ENCODE data around the gene ATAT1. TPM values are rescaled to one million over a fixed set of nuclear protein-coding genes. Genes with fewer than 3 reads are reported as not detected.

Gene ATAT1
- total and polyA plus RNA-seq, 2 of the 13 experiments (the other 11 are each of a cell fraction or from before 2014, with no cell fraction given) = 9.2 to 23.6 TPM

DNA sequence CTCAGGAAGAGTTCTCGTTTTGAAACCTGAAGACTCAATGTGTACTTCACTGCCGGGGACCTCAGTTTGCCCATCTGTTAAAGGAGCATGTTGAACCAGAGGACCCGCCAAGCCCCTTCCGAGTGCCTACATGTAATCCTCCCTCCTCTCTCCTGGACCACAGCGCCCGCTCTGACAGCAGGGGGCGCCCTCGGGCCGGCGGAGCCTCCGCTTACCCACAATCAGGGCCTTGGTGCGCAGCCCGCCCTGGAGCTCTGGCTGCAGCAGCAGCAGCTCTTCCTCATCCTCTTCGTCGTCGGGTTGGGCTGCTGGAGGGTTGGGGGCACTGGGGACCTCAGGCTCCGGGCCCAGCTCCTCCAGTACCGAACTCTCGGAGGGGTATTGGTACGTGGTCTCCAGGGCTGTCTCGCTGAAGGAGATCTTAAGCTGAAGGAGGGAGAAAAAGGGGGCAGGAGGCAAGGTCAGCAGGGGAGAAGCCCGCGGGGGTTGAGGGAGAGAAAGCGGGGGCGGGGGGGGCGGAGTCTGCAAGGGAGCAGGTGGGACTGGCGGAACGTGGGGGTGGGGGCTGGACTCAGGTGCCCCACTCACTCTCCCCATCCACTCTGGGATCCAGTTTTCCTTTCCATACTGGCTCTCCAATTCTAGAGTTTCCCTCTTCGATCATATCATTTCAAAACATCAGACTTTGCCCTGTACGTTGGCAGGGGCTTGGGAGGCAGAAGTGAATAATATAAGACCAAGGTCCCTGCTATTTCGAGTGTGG, 52.5 kb downstream of the ATAT1 start (continued):
- TF ChIP-seq TEAD3 (CRISPR knock-in tag; optimal IDR thresholded peaks at IDR 0.05; ENCODE audit: borderline replicate concordance) (peak; percentile 55), FOXM1 (CRISPR knock-in tag; IDR thresholded peaks at IDR 0.05) (no peak), PTBP1 (IDR thresholded peaks at IDR 0.05; ENCODE audit: low read depth, low read length, poor library complexity, severe bottlenecking) (no peak), GATAD1 (CRISPR knock-in tag; IDR thresholded peaks at IDR 0.05) (peak; percentile 77), ZNF496 (CRISPR knock-in tag; IDR thresholded peaks at IDR 0.05; ENCODE audit: insufficient replicate concordance) (no peak), ZNF768 (CRISPR knock-in tag; IDR thresholded peaks at IDR 0.05) (peak; percentile 84), ZBTB8A (CRISPR knock-in tag; IDR thresholded peaks at IDR 0.05; ENCODE audit: borderline replicate concordance, low read depth) (no peak), HNRNPLL (IDR thresholded peaks at IDR 0.05; ENCODE audit: low read depth, low read length, poor library complexity, severe bottlenecking) (peak; percentile 77), XBP1 (CRISPR knock-in tag; IDR thresholded peaks at IDR 0.05) (no peak), NFYC (CRISPR knock-in tag; IDR thresholded peaks at IDR 0.05) (no peak; the same call in 1 of the 2 replicates), RARG (CRISPR knock-in tag; IDR thresholded peaks at IDR 0.05; ENCODE audit: low read depth) (no peak), ZC3H13 (CRISPR knock-in tag; IDR thresholded peaks at IDR 0.05) (0 out of 2 replicates have a peak, but pooled peaks have one; percentile 38), ARNT2 (CRISPR knock-in tag; IDR thresholded peaks at IDR 0.05; ENCODE audit: low read depth) (no peak), MYC (CRISPR knock-in tag; IDR thresholded peaks at IDR 0.05; ENCODE audit: borderline replicate concordance) (peak; percentile 39; the same call in 1 of the 2 replicates), MBD4 (IDR thresholded peaks at IDR 0.05; ENCODE audit: borderline replicate concordance, low read length) (no peak), NFIC (IDR thresholded peaks at IDR 0.05; ENCODE audit: low read length) (no peak), ZNF672 (CRISPR knock-in tag; IDR thresholded peaks at IDR 0.05) (no peak), HNF4A (CRISPR knock-in tag; IDR thresholded peaks at IDR 0.05) (peak; percentile 72), ZNF749 (CRISPR knock-in tag; IDR thresholded peaks at IDR 0.05; ENCODE audit: borderline replicate concordance) (no peak), NR0B2 (CRISPR knock-in tag; IDR thresholded peaks at IDR 0.05) (peak; percentile 57; the same call in 1 of the 2 replicates), DNMT1 (CRISPR knock-in tag; IDR thresholded peaks at IDR 0.05) (no peak)
- TF ChIP-seq, protein P1, sequence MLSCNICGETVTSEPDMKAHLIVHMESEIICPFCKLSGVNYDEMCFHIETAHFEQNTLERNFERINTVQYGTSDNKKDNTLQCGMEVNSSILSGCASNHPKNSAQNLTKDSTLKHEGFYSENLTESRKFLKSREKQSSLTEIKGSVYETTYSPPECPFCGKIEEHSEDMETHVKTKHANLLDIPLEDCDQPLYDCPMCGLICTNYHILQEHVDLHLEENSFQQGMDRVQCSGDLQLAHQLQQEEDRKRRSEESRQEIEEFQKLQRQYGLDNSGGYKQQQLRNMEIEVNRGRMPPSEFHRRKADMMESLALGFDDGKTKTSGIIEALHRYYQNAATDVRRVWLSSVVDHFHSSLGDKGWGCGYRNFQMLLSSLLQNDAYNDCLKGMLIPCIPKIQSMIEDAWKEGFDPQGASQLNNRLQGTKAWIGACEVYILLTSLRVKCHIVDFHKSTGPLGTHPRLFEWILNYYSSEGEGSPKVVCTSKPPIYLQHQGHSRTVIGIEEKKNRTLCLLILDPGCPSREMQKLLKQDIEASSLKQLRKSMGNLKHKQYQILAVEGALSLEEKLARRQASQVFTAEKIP (CRISPR knock-in tag; IDR thresholded peaks at IDR 0.05; ENCODE audit: borderline replicate concordance) = no peak
- TF ChIP-seq, protein P2, sequence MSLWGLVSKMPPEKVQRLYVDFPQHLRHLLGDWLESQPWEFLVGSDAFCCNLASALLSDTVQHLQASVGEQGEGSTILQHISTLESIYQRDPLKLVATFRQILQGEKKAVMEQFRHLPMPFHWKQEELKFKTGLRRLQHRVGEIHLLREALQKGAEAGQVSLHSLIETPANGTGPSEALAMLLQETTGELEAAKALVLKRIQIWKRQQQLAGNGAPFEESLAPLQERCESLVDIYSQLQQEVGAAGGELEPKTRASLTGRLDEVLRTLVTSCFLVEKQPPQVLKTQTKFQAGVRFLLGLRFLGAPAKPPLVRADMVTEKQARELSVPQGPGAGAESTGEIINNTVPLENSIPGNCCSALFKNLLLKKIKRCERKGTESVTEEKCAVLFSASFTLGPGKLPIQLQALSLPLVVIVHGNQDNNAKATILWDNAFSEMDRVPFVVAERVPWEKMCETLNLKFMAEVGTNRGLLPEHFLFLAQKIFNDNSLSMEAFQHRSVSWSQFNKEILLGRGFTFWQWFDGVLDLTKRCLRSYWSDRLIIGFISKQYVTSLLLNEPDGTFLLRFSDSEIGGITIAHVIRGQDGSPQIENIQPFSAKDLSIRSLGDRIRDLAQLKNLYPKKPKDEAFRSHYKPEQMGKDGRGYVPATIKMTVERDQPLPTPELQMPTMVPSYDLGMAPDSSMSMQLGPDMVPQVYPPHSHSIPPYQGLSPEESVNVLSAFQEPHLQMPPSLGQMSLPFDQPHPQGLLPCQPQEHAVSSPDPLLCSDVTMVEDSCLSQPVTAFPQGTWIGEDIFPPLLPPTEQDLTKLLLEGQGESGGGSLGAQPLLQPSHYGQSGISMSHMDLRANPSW (CRISPR knock-in tag; IDR thresholded peaks at IDR 0.05; ENCODE audit: borderline replicate concordance) = 0 out of 2 replicates have a peak, but pooled peaks have one; percentile 5
